Upper lobe of left lung (tissue), 4 donors: Measurements from ENCODE around the gene ZMYND8.

Experiments used
- CTCF ChIP-seq, 6 experiments: fragments of 450-650 bp in 4 of 6; fragments of 200-600 bp in 2 of 6; sonication (generic) in 2 of 6; IDR thresholded peaks; one replicate each; pipeline ENCODE4 v1.5.1; 2016 to 2019; ENCODE audit warnings: antibody characterized with exemption in 6 of 6
- POLR2A ChIP-seq, 4 donors: fragments of 450-650 bp; IDR thresholded peaks; one replicate each; pipeline ENCODE4 v1.5.1; 2016 to 2017; ENCODE audit warnings: antibody characterized with exemption in 4 of 4, mild to moderate bottlenecking in 2 of 4
- POLR2AphosphoS5 ChIP-seq, 2 donors: sonication (generic); formaldehyde crosslinking; IDR thresholded peaks; one replicate each; pipeline ENCODE4 v1.5.1; 2017; ENCODE audit warnings: antibody characterized with exemption in 2 of 2

- TF ChIP-seq CTCF (IDR thresholded peaks at IDR 0.05) (peak; percentile 65 to 96 (median 92)), POLR2A (IDR thresholded peaks at IDR 0.05) (no peak), POLR2AphosphoS5 (IDR thresholded peaks at IDR 0.05) (no peak)
These were observed 83.5 kb downstream of the ZMYND8 start for GRCh38 chr20:47272893-47273590.
